ENCODE data around the gene ANKRD34C.

Gene ANKRD34C

DNA sequence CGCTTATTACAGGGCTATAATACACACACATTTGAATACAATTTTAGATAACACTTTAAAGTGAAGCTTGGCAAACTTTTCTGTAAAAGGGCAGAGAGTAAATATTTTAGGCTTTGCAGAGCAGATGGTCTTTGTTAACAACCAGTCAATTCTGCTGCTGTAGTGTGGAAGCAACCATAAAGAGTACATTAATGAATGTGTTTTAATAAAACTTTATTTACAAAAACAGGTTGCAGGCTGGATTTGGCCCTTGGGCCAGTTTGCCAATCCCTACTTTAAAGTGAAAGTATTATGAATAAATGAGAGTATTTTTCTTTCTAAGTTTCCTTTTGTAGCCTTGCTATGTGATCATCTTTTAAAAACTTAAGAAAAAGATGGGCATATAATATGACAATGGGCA lies 20.7 kb upstream of the ANKRD34C start:
- DNase-seq (ENCODE audit: low read depth): no peak
- no peak overlapping the region for H3K4me3 ChIP-seq (ENCODE audit: low read depth, low read length)
- TF ChIP-seq, protein P1, sequence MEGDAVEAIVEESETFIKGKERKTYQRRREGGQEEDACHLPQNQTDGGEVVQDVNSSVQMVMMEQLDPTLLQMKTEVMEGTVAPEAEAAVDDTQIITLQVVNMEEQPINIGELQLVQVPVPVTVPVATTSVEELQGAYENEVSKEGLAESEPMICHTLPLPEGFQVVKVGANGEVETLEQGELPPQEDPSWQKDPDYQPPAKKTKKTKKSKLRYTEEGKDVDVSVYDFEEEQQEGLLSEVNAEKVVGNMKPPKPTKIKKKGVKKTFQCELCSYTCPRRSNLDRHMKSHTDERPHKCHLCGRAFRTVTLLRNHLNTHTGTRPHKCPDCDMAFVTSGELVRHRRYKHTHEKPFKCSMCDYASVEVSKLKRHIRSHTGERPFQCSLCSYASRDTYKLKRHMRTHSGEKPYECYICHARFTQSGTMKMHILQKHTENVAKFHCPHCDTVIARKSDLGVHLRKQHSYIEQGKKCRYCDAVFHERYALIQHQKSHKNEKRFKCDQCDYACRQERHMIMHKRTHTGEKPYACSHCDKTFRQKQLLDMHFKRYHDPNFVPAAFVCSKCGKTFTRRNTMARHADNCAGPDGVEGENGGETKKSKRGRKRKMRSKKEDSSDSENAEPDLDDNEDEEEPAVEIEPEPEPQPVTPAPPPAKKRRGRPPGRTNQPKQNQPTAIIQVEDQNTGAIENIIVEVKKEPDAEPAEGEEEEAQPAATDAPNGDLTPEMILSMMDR (conservative IDR thresholded peaks at IDR 0.05; ENCODE audit: low read depth, low read length): no peak

DNA sequence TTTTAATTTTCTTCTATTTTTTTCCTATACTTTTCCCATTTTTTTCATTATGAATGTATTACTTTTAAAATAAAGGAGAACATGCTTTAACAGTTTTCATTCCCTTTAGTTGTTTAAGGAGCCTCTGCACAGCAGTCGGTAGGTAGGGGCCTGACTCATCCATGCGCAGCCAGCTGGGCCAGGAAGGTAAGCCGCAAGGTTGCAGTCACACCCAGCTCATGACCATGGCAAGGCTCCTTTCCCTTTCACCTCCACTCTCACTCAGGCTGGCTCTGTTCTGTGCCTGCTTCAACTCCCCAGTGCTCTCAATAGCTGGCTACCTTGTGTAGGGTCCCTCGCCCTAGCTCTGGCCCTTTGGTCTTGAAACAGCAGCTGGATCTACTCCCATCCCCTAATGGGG lies 17.4 kb upstream of the ANKRD34C start:
- DNase-seq (ENCODE audit: low read depth): no peak
- TF ChIP-seq, protein P1 (conservative IDR thresholded peaks at IDR 0.05; ENCODE audit: low read depth, low read length): no peak

DNA sequence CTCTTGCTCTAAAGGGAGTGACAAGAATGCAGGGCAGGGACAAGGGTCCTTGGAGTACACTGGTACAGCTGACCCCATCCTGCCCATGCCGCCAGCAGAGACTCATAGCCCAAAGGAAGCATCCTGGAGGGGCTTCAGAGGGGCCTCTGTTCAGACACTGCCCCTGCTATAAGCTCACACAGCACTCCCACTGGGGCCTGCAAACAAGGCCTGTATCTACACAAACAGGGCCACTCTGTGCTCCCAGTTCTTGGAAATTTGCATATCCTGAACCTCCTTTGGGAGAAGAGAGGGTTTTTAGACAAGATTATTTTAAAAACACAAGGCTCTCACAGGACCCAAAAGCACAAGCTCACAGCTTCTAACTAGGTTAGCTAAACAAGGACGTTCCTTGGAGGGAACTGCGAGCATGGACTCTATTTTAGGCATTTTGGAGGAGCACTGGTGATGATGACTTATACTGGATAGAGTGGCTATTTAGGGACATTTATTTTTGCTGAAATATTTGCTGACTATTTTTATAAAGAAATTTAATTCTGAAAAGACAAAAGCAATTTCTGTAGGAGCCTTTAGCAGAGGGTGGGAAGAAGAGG lies 16.4 kb upstream of the ANKRD34C start:
- no peak overlapping the region for H3K4me3 ChIP-seq (ENCODE audit: low read depth, low read length)
- no peak for DNase-seq (ENCODE audit: low read depth)
- TF ChIP-seq, protein P1 (conservative IDR thresholded peaks at IDR 0.05; ENCODE audit: low read depth, low read length): no peak

More for the DNA sequence above, 17.4 kb upstream of the ANKRD34C start:
- H3K4me3 ChIP-seq (ENCODE audit: low read depth, low read length): no peak overlapping the region

DNA sequence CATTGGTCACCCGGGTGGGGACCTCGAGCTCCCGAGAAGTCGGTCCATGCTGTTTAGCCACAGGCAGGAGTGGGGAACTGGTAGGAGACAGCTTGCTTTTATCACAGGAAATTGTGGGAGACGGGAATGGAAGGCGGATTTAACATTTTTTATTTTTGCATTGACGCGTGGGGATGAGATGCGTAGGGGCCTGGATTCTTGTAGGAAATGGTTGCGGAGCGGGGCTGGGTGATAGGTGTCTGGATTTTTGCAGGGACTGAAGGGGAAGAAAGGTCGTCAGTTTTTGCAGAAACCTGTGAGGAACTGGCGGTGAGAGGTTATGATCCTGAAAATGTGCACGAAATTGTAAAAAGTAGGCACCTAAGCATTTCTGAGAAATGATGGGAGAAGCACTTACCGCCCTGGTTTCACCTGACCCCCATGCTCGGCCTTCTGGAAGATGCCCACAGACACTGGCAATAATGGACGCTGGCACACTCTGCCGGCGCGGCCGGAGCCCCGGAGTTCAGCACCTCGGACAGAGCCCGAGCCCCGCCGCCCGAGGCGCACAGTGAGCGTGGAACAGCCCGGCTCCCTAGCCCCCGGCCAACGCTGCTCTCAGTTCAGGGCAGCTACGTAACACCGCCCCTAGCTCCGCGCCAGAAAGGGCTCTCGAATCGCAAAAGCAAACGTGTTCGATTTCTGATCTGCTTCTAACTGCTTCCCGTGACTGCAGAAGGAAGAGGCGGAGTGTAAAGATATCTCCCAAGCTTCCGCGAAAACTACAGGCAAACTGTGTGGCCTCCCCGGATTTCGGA lies 928 bp downstream of the ANKRD34C start:
- H3K4me3 ChIP-seq (ENCODE audit: low read depth, low read length): peak overlapping the region; percentile 4
- TF ChIP-seq, protein P1 (conservative IDR thresholded peaks at IDR 0.05; ENCODE audit: low read depth, low read length): no peak
- DNase-seq (ENCODE audit: low read depth): peak; percentile 42

DNA sequence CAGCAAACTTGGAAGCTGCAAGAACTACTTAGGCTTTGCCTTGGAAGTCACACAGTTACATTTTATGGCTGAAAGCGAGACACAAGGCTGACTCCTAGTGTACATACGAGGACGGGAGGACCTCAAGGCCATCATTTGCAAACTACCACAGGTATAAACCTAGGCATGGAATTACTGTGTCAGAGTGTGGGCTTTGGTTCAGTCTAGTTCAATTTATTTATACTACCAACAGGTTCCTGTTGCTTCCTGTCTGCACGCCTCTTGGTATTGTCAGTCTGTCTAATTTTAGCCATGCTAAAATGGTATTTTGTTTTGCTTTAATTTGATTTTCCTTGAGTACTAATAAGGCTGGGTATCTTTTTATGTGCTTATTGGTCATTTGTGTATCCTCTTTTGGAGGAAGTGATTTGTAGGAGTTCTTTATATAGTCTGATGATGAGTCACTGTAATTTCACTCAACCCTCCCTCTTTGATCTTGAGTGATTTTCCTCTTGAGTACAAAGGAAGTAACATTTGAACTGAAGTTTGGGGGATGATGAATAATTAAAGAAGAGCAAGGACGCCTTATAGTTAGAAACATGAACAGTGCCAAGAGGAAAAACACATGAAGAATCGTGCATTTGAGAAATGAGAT lies 8.2 kb downstream of the ANKRD34C start:
- TF ChIP-seq, protein P1 (conservative IDR thresholded peaks at IDR 0.05; ENCODE audit: low read depth, low read length): no peak
- DNase-seq (ENCODE audit: low read depth): no peak

DNA sequence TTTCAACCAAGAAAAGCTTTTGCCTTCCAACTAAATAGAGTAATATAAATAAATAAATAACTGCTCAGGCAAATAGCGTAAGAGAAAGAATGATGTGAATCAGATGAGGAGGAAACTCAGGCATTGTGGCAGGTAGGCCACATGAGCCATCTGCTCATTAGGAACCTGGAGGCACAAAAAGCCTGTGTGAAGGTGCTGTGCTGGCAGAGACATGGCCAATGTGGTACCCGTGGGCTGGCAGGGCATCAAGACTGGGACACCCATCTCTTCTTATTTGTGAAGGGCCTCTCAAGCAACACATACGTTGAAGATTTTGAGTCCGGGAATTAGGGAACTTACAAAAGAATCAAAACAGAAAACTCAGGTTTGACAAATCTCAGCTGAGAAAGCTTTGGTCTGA lies 9.5 kb downstream of the ANKRD34C start:
- no peak for DNase-seq (ENCODE audit: low read depth)

More for the DNA sequence above, 8.2 kb downstream of the ANKRD34C start:
- no peak overlapping the region for H3K4me3 ChIP-seq (ENCODE audit: low read depth, low read length)

More for the DNA sequence above, 9.5 kb downstream of the ANKRD34C start:
- TF ChIP-seq, protein P1 (conservative IDR thresholded peaks at IDR 0.05; ENCODE audit: low read depth, low read length): no peak
- no peak overlapping the region for H3K4me3 ChIP-seq (ENCODE audit: low read depth, low read length)
